Measurements from ENCODE around the gene RFWD3. TPM values are rescaled to one million over a fixed set of nuclear protein-coding genes. Genes with fewer than 3 reads are reported as not detected.

RFWD3 gene
- total and polyA plus RNA-seq, 2 of the 8 experiments (the other 6 are each of a cell fraction or from before 2014, with no cell fraction given): 67.1 to 114 TPM

DNA sequence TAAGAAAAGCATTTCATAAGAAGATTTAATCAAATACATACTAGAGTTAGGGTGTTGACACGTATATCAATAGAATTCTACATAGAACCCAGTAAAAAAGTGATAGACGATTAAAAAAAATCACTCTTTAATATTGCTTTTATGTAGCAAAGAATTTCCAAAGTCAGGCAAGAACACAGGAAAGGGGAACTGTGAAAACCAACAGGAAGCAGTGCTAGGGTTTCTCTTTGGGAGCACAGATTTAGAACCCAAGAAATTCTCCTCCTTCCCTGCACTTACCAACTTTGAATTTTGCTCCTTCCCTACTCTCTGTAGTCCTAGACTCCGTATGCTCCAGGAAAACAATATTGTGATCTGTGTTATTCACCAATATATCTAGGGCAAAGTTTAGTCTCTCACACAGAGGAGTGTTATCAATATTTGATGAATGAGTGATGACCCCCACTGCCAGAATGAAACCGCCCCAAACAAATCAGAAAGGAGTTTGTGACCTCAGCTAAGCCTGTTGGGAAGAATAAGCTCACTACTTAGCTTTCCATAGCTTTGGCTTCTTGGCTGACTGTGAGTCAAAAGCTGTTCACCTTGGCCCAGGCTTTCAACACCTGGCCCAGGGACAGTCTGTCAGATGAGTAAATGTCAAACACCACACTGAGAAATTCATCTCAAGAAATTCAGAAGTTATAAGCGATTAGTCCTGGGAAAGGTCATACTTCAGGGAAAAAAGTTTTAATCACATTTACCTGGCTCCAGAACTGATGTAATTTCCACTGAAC is 8.6 kb downstream of the RFWD3 start:
- Histone ChIP-seq H3K36me3 (ENCODE audit: control insufficient read depth in 2 of 4, insufficient read depth in 4 of 4, low read length in 3 of 4) (peaks cover 28 to 86% (median 61%) of the 10 kb centered on the region in 4 experiments), H3K4ac (replicated peaks; ENCODE audit: insufficient read length, low read depth, low read length) (no peak overlapping the region), H3K23me2 (ENCODE audit: low read depth, low read length) (no peaks in the 10 kb centered on the region), H2BK20ac (ENCODE audit: low read length) (no peak overlapping the region), H2BK15ac (ENCODE audit: low read length) (no peak overlapping the region), H3K23ac (ENCODE audit: insufficient read length) (no peak overlapping the region), H3K79me2 (ENCODE audit: control insufficient read depth in 1 of 2, insufficient read depth in 2 of 2, low read length in 2 of 2) (peaks cover 27 to 97% of the 10 kb centered on the region in 2 experiments), H4K20me1 (replicated peaks in 1 of 2; ENCODE audit: control insufficient read depth in 1 of 2, insufficient read depth in 2 of 2, low read length in 2 of 2) (peaks cover 24 to 38% of the 10 kb centered on the region in 2 experiments), H4K8ac (ENCODE audit: extremely low read depth, insufficient read depth, low read length) (no peak overlapping the region), H3K27me3 (replicated peaks in 1 of 4; ENCODE audit: control insufficient read depth in 3 of 4, extremely low read depth in 1 of 4, insufficient read depth in 3 of 4, low read length in 3 of 4) (no peaks in the 10 kb centered on the region), H2BK120ac (replicated peaks; ENCODE audit: low read depth, low read length) (no peak overlapping the region), H3K9ac (replicated peaks in 1 of 4; ENCODE audit: extremely low read depth in 1 of 4, low read depth in 3 of 4, low read length in 3 of 4) (no peak overlapping the region), H3K56ac (replicated peaks; ENCODE audit: insufficient read length, low read depth, low read length) (no peak overlapping the region), H4K5ac (ENCODE audit: insufficient read length, low read depth, low read length) (no peak overlapping the region), H3K4me1 (replicated peaks in 1 of 4; ENCODE audit: control insufficient read depth in 3 of 4, insufficient read depth in 4 of 4, low read length in 3 of 4) (no peaks in the 10 kb centered on the region), H3K27ac (ENCODE audit: low read depth, low read length) (no peak overlapping the region), H2BK5ac (ENCODE audit: low read depth, low read length) (no peak overlapping the region), H3K9me3 (ENCODE audit: insufficient read depth in 2 of 2, low read depth in 1 of 2, low read length in 1 of 2) (no peaks in the 10 kb centered on the region), H2AK5ac (ENCODE audit: low read depth, low read length) (no peak overlapping the region), H3K79me1 (ENCODE audit: low read depth, low read length) (peaks cover 9% of the 10 kb centered on the region), H2AFZ (ENCODE audit: low read length) (no peak overlapping the region), H3K14ac (ENCODE audit: insufficient read length) (no peak overlapping the region), H3K4me2 (ENCODE audit: insufficient read depth in 1 of 2, low read depth in 2 of 2, low read length in 2 of 2) (no peak overlapping the region), H2BK12ac (ENCODE audit: low read depth, low read length) (no peak overlapping the region), H3K18ac (ENCODE audit: extremely low read depth, low read length) (no peak overlapping the region), H3K4me3 (ENCODE audit: extremely low read depth in 1 of 4, insufficient read depth in 2 of 4, low read depth in 3 of 4, low read length in 4 of 4) (no peak overlapping the region), H4K91ac (replicated peaks; ENCODE audit: insufficient read length, low read length) (no peak overlapping the region)
- 91% methylated on average over 5 of the region's 5 CpGs; no CpG with 5 or more reads in 1 of the 2 experiments for WGBS, 2 experiments (ENCODE audit: extremely low coverage in 1 of 2, insufficient coverage in 1 of 2, insufficient read length in 1 of 2, insufficient replicate concordance in 2 of 2, low coverage in 1 of 2, low lambda C conversion rate in 2 of 2, missing lambda C conversion rate in 1 of 2)
- ChIA-PET CTCF (ENCODE audit: partially characterized antibody) (no interaction called here), POLR2A (ENCODE audit: partially characterized antibody) (interaction anchor here (2.1 kb wide), 1 partner anchor 9 kb away, joined by 8 read pairs; no protein-coding TSS in a partner anchor)
- FAIRE-seq (no peak), DNase-seq (ENCODE audit: low read depth in 1 of 2, low spot score in 2 of 2) (no peak)
- TF ChIP-seq PHF8 (conservative IDR thresholded peaks at IDR 0.05; ENCODE audit: low read depth, low read length) (no peak), TBP (IDR thresholded peaks at IDR 0.05; ENCODE audit: low read depth, low read length) (no peak), BRCA1 (IDR thresholded peaks at IDR 0.05; ENCODE audit: low read depth, low read length) (no peak), CHD1 (IDR thresholded peaks at IDR 0.05; ENCODE audit: low read depth, low read length) (no peak), CHD2 (IDR thresholded peaks at IDR 0.05; ENCODE audit: low read length) (no peak), POLR2A (IDR thresholded peaks at IDR 0.05; ENCODE audit: control extremely low read depth in 1 of 2, low read depth in 2 of 2, low read length in 2 of 2) (no peak), RFX5 (IDR thresholded peaks at IDR 0.05; ENCODE audit: borderline replicate concordance, low read depth, low read length) (no peak), SAP30 (IDR thresholded peaks at IDR 0.05; ENCODE audit: insufficient read depth, insufficient replicate concordance, low read length) (no peak), SP4 (IDR thresholded peaks at IDR 0.05; ENCODE audit: low read length) (no peak), ASH2L (IDR thresholded peaks at IDR 0.05; ENCODE audit: low read length) (no peak), SP2 (IDR thresholded peaks at IDR 0.05; ENCODE audit: low read length) (no peak), SIN3A (conservative IDR thresholded peaks at IDR 0.05 in 1 of 2, IDR thresholded peaks at IDR 0.05 in 1 of 2; ENCODE audit: low read depth in 1 of 2, low read length in 2 of 2) (no peak), SIX5 (IDR thresholded peaks at IDR 0.05; ENCODE audit: low read depth, low read length) (no peak), GTF2F1 (IDR thresholded peaks at IDR 0.05; ENCODE audit: borderline replicate concordance, low read depth, low read length) (no peak), BACH1 (IDR thresholded peaks at IDR 0.05; ENCODE audit: low read length) (no peak)

Data from H1 (cell line).